ENCODE results near the gene BMERB1.

Gene BMERB1

GRCh38 chr16:15616012-15616411 is 181.6 kb downstream of the BMERB1 start:
- DNase-seq (ENCODE audit: low read depth) = no peak

- DNase-seq (ENCODE audit: low read depth) = no peak
Measured at GRCh38 chr16:15616475-15617165, 182.2 kb downstream of the BMERB1 start.

GRCh38 chr16:15617901-15618300 is 183.5 kb downstream of the BMERB1 start:
- DNase-seq (ENCODE audit: low read depth) = no peak

DNA sequence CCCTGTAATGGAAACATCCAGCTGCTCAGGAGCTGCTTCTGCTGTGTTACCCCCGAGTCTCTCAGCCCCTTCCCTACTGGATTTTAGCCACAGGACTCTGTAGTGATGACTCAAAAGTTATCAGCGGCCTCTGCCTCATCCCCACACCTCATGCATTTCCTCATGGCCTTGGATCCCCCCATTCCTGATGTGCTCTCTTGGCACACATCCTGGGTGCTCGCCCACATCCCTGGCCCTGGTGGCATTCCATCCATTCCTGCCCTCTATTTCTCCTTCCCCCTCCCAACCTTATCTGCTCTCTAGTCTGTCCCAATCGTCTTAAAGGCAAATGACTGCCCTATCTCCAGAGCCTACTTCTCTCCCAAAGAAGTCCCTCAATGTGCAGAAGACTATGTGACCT is 184.0 kb downstream of the BMERB1 start:
- no peak for DNase-seq (ENCODE audit: low read depth)

- no peak for DNase-seq (ENCODE audit: low read depth)
Measured at GRCh38 chr16:15620611-15621195, 186.3 kb downstream of the BMERB1 start.

DNA sequence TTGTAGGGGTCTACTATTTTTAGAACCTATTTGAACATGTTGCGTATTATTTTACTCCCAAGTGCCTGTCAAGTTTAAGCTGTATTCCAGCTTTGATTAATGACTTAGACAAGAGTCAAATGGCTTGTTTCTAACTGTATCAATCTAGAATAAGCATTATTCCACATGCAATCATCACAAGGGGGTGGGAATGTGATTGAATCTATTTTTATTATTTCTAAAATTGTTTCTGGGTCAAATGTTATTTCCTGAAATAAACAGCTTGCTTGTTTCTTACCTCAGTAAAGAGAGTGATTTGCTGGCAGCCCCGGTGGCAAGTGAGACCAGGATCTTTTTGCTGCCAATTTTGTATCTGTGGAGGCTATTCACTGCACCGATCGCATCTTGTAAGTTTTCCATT is 187.1 kb downstream of the BMERB1 start:
- DNase-seq (ENCODE audit: low read depth) = no peak

- no peak for DNase-seq (ENCODE audit: low read depth)
Measured at GRCh38 chr16:15621889-15622288, 187.5 kb downstream of the BMERB1 start.

DNA sequence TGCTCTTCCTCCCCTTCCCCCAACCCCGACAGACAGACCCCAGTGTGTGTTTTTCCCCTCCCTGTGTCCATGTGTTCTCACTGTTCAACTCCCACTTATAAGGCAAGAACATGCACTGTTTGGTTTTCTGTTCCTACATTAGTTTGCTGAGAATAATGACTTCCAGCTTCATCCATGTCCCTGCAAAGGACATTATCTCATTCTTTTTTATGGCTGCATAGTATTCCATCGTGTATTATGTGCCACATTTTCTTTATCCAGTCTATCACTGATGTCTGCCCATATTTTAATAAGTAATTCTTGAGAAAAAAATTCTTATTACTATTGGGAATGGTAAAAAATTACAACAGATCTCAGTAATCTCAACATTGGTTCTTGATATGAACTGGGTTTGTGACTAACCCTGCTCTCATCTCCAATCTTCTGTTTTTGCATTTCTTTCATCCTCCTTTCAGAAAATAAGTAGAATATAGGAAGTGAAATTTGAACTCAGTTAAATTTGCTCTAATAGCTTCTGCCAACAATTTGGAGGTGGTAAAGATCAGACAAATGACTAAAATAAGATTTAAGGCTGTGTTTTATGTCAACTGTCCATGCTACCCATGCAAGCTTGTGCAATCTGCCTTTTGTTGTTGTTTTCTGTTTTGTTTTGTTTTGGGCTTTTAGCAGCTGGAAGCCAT is 197.5 kb downstream of the BMERB1 start:
- DNase-seq (ENCODE audit: low read depth) = no peak

- no peak for DNase-seq (ENCODE audit: low read depth)
Measured at GRCh38 chr16:15635926-15636325, 201.5 kb downstream of the BMERB1 start.

- no peak for DNase-seq (ENCODE audit: low read depth)
Measured at GRCh38 chr16:15636392-15636873, 202.0 kb downstream of the BMERB1 start.

Data from activated T-helper 1 cell treated with Interleukin-2 at 50 U/mL for 16 hours (primary cell).